ENCODE data around the gene RITA1.

RITA1 gene

DNA sequence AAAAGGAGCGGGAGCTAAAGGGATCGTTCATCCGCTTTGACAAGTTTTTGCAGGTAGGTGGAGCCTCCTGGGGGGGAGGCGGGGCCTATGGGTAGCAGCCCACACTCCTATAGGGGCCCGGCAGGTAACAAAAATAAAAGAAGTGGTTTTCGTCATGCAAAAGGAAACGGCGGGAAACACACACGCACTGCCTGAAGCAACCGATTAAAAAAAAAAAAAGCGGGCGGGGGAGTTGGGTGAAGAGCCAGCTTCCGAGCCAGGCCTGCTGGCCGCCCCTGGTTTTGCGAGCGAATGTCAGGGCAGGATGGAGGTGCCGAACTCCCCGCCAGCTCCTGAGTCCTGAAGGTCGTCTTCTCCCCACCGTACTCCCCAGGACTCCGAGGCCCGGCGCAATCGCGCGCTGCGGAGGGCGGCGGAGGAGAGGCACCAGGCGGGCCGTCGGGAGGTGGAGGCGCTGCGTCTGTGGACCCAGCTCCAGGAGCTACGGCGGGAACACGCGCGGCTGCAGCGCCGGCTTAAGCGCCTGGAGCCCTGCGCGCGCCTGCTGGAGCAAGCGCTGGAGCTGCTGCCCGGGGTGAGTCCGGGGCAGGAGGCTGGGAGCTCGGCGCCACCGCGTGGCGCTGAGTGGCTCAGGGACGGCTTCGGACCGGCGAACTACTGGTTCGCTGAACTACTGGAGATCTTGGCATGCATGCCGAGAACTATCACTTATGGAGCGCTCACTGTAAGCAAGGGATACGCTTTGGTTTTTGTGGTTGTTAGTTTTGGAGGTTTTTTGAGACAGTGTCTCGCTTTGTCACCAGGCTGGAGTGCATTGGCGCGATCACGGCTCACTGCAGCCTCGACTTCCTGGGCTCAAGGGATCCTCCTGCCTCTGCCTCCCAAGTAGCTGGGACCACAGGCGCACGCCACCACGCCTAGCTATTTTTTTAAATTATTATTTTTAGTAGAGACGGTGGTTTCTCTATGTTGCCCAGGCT lies 32.4 kb upstream of the RITA1 start:
- DNase-seq, result peak; percentile 85

GRCh38 chr12:113154351-113154973 lies 31.1 kb upstream of the RITA1 start:
- peak; percentile 75 for DNase-seq

- no peak for DNase-seq
Measured at GRCh38 chr12:113155060-113155459, 30.5 kb upstream of the RITA1 start.

GRCh38 chr12:113155646-113156045 lies 29.9 kb upstream of the RITA1 start:
- no peak for DNase-seq

DNA sequence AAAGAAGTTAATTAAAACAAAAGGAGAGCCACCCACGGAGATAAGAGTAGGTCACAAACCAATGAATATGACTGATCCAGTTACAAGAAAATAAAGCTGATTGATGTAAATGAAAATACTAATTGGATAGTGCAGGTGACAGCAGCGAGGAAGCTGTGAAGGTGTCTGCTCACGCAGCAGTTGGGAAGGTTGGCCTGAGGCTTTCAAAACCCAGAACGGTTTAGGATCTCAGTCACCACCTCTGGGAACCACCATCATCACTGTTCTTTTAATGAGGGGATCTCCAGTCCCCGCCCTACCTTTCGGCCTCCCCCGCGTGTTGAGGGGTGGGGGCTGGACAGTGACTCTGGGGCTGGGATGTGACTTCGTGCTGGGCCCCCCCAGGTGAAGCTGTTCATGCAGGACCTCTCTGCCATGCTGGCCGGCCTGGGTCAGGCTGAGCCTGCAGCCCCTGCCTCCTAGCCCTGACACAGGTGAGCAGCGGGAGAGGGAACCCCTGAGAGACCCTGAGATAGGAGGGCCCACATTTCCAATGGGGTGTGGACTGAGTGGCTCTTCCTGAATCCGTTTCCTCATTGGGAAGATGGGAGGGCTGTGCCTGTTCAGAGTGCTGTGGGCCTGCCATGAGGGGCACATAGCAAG lies 28.2 kb upstream of the RITA1 start:
- no peak for DNase-seq

- no peak for DNase-seq
Measured at GRCh38 chr12:113158439-113159203, 26.9 kb upstream of the RITA1 start.

- DNase-seq, result no peak
Measured at GRCh38 chr12:113159937-113160336, 25.6 kb upstream of the RITA1 start.

GRCh38 chr12:113161415-113162016 lies 24.0 kb upstream of the RITA1 start:
- DNase-seq, result no peak

DNA sequence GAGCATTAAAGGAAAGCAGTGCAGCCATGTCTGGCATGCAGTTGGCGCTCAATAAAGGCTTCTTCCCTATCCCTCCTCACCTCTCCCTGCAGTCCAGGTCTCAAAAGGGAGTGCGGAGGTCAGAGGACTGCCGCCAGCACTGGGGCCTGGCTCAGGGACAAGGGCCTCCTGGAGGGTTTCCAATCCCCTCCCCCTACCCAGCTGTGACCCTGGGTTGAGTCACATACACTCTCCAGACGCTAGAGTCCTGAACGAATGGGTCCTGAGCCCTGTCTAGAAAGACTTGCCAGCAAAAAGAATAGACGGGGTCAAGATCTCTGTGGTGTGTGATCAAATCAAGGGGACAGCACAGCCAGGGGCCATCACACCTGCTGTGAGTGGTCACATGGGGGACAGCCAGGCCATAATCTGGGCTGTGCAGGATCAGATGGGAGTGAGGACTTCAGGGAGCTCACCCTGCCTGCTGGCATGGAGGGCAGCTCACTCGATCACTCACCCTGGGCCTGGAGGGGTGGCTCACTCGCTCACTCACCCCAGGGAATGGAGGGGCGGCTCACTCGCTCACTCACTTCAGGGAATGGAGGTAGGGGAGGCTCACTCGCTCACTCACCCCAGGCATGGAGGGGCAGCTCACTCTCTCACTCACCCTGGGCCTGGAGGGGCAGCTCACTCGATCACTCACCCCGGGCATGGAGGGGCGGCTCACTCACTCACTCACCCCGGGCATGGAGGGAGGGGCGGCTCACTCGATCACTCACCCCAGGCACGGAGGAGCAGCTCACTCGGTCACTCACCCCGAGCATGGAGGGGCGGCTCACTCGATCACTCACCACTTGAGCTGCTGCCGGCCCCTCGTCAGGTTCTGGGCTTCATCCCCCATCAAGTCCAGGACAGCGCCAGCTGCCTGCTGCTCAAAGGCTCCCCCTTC lies 23.2 kb upstream of the RITA1 start:
- DNase-seq, result no peak

DNA sequence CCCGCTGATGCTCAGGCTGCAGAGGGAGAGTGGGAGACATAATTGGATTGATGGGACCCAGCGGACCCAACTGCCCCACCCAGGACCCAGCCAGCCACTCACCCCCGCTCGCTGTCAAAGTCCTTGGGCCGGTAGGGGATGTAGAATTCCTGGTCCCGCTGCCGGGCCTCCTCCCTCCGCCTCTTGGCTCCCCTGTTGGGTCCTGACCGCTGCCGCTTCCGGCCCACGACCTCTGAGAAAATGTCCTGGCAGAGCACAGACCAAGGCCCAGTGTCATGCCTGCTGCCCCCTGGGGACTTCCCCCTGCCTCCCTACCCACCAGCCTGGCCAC lies 22.5 kb upstream of the RITA1 start:
- no peak for DNase-seq

DNA sequence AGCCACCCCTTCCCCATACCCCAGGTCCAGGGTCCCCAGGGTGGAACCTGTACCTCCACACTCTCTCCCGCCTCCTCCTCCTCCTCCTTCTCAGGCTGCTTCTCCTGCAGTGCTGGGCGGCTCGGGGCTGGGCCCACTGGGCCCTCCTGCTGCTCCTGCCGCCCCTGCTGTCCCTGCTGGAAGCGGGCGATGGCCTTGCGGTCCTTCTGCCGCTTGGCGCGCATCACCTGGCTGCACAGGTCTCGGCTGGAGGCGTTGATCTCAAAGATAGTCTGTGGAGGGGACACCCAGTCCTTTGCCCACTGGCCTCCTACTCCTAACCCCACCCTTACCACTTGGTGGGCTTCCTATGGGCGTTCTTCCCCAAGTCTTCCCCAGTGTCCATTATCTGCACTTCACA lies 21.5 kb upstream of the RITA1 start:
- DNase-seq, result no peak

GRCh38 chr12:113165521-113166450 lies 19.7 kb upstream of the RITA1 start:
- DNase-seq, result no peak

DNA sequence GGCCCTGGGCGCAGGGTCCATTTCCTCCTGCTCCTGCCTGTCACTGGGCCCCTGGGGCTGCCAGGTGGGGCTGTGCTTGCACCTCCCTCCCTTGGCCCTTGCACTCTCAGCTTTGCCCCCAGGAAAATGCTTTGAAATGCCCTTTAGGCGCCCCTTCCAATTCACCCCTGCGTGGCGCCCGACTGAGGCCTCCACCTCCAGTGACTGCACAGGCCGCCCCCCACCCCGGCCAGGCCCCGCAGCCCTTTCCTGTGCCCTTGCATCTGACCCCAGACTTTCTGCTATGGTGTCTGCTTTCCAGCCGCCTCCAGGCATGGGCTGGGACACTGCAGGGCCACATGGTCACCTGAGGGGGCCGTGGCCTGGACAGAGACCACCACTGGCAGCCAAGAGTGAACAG lies 17.7 kb upstream of the RITA1 start:
- no peak for DNase-seq

DNA sequence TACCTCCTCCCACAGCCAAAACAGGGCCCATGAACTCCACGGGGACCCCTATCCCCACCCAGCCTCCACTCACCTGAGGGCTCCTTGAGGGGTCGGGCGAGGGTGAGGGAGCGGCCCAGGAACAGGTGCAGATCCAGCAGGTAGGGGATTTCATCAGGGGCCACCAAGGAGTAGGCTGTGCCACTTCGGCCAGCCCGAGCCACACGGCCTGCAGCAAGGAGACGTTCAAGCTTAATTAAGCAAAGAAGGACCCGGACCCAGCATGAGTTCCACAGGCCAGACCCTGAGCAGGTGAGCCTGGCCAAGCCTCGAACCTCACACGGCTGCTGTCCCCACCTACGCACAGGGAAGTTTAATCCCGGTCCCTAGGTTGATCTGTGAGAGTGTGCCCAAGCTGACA lies 15.8 kb upstream of the RITA1 start:
- no peak for DNase-seq

- DNase-seq, result no peak
Measured at GRCh38 chr12:113170457-113170856, 15.1 kb upstream of the RITA1 start.

GRCh38 chr12:113170926-113171325 lies 14.6 kb upstream of the RITA1 start:
- DNase-seq, result no peak

DNA sequence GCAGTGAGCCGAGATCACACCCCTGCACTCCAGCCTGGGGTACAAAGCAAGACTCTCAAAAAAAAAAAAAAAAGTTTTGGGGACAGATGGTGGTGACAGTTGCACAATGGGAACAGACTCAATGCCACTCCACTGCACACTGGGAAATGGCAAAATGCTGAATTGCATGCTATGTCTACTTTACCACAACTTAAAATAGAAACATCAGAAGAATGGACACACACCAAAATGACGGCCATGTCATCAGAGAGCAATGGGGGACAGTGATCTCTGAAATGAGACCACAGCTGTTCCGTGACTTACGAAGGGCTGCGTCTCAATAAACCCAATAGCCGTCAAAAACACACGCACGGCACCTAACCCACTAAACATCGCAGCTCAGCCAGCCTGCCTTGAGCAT lies 14.0 kb upstream of the RITA1 start:
- DNase-seq, result no peak

DNA sequence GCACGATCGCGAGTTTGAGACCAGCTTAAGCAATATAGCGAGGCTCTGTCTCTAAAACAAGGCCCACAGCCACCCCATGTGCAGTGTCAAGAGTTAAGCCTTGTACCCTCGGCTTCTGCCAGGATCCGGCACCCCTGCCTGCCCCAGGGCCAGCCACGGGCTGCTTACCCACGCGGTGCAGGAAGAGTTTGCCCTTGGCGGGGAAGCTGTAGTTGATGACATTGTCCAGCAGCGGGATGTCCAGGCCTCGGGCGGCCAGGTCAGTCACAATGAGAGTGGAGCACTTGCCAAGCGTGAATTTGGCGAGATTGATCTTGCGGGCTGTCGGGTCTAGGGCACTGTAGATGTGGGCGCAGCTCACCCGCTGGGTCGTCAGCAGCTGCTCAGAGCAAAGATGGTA lies 13.3 kb upstream of the RITA1 start:
- no peak for DNase-seq

DNA sequence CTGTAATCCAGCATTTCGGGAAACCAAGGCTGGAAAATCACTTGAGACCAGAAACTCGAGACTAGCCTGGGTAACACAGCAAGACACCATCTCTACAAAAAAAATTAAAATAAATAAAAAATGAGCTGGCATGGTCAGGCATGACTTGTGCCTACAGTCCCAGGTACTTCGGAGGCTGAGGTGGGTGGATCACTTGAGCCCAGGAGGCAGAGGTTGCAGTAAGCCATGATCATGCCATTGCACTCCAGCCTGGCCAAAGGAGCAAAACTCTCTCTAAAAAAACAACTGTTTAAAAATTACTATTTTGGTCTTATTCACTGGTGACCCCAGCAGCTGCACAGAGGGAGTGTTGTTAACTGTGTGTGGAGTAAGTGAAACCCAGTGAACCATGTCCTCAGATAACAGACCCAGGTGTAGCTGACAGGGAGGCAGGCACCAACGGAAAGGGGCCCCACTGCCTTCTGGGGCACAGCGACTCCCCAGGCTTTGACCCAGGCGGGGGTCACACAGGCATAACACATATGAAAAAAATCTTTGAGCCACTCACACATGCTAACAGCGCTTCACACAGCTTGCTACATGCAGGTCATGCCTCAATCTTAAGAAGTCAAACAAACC lies 12.3 kb upstream of the RITA1 start:
- no peak for DNase-seq
